Measurements from ENCODE around the gene CFAP126.

Gene CFAP126

DNA sequence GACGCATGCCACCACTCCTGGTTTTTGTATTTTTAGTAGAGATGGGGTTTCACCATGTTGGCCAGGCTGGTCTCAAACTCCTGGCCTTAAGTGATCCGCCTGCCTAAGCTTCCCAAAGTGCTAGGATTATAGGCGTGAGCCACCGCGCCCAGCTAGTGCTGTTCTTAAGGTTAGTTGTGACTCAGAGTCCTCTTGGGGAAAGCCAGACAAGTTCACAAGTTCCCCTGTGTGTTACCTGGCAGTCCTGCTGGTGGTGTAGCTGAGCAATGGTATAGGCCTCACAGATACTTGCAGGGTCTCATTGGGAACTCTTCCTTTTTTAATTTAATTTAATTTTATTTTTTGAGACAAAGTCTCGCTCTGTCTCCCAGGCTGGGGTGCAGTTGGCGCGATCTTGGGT, 10.6 kb downstream of the CFAP126 start:
- no peak overlapping the region for H3K4me3 ChIP-seq (replicated peaks; ENCODE audit: insufficient read depth, low read length)
- no peak for DNase-seq (ENCODE audit: low read depth in 1 of 2, low spot score in 1 of 2)
- H3K27me3 ChIP-seq (ENCODE audit: insufficient read depth, poor library complexity, severe bottlenecking): no peaks in the 10 kb centered on the region
- no peak overlapping the region for H3K27ac ChIP-seq (replicated peaks)
- TF ChIP-seq GABPA (IDR thresholded peaks at IDR 0.05; ENCODE audit: low read depth) (no peak), SPI1 (IDR thresholded peaks at IDR 0.05; ENCODE audit: borderline replicate concordance, low read depth) (no peak), POLR2AphosphoS5 (IDR thresholded peaks at IDR 0.05; ENCODE audit: low read depth) (no peak)
- TF ChIP-seq, protein P1, sequence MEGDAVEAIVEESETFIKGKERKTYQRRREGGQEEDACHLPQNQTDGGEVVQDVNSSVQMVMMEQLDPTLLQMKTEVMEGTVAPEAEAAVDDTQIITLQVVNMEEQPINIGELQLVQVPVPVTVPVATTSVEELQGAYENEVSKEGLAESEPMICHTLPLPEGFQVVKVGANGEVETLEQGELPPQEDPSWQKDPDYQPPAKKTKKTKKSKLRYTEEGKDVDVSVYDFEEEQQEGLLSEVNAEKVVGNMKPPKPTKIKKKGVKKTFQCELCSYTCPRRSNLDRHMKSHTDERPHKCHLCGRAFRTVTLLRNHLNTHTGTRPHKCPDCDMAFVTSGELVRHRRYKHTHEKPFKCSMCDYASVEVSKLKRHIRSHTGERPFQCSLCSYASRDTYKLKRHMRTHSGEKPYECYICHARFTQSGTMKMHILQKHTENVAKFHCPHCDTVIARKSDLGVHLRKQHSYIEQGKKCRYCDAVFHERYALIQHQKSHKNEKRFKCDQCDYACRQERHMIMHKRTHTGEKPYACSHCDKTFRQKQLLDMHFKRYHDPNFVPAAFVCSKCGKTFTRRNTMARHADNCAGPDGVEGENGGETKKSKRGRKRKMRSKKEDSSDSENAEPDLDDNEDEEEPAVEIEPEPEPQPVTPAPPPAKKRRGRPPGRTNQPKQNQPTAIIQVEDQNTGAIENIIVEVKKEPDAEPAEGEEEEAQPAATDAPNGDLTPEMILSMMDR (IDR thresholded peaks at IDR 0.05; ENCODE audit: insufficient read depth, low read length): no peak
- TF ChIP-seq, protein P2, sequence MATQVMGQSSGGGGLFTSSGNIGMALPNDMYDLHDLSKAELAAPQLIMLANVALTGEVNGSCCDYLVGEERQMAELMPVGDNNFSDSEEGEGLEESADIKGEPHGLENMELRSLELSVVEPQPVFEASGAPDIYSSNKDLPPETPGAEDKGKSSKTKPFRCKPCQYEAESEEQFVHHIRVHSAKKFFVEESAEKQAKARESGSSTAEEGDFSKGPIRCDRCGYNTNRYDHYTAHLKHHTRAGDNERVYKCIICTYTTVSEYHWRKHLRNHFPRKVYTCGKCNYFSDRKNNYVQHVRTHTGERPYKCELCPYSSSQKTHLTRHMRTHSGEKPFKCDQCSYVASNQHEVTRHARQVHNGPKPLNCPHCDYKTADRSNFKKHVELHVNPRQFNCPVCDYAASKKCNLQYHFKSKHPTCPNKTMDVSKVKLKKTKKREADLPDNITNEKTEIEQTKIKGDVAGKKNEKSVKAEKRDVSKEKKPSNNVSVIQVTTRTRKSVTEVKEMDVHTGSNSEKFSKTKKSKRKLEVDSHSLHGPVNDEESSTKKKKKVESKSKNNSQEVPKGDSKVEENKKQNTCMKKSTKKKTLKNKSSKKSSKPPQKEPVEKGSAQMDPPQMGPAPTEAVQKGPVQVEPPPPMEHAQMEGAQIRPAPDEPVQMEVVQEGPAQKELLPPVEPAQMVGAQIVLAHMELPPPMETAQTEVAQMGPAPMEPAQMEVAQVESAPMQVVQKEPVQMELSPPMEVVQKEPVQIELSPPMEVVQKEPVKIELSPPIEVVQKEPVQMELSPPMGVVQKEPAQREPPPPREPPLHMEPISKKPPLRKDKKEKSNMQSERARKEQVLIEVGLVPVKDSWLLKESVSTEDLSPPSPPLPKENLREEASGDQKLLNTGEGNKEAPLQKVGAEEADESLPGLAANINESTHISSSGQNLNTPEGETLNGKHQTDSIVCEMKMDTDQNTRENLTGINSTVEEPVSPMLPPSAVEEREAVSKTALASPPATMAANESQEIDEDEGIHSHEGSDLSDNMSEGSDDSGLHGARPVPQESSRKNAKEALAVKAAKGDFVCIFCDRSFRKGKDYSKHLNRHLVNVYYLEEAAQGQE (IDR thresholded peaks at IDR 0.05; ENCODE audit: insufficient replicate concordance, low read depth): no peak

DNA sequence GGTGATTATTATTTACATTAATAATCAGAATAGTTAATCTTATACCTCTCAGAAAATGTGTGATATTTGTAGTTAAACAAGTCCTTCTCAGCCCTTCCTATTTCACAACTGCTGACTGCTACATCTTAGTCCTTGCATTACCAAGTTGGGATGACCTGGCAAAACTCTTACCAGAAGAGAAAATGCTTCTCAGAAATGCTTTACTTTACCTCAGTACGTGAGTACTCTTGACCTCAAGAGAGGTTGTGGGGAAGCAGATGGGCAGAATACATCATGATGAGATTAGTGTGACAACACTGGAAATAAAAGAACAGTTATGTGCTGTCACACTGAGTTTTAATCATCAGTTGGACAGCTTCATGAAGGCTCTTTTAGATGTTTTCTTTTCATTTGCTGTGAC, 16.2 kb downstream of the CFAP126 start:
- Histone ChIP-seq H3K27me3 (ENCODE audit: insufficient read depth, poor library complexity, severe bottlenecking) (no peaks in the 10 kb centered on the region), H3K27ac (replicated peaks) (no peak overlapping the region), H3K4me3 (replicated peaks; ENCODE audit: insufficient read depth, low read length) (no peak overlapping the region)
- DNase-seq (ENCODE audit: low read depth in 1 of 2, low spot score in 1 of 2): peak in 1 of 2 experiments; percentile 16
- TF ChIP-seq GABPA (IDR thresholded peaks at IDR 0.05; ENCODE audit: low read depth) (no peak), SPI1 (IDR thresholded peaks at IDR 0.05; ENCODE audit: borderline replicate concordance, low read depth) (no peak), POLR2AphosphoS5 (IDR thresholded peaks at IDR 0.05; ENCODE audit: low read depth) (no peak)
- TF ChIP-seq, protein P2 (IDR thresholded peaks at IDR 0.05; ENCODE audit: insufficient replicate concordance, low read depth): no peak
- TF ChIP-seq, protein P1 (IDR thresholded peaks at IDR 0.05; ENCODE audit: insufficient read depth, low read length): no peak

DNA sequence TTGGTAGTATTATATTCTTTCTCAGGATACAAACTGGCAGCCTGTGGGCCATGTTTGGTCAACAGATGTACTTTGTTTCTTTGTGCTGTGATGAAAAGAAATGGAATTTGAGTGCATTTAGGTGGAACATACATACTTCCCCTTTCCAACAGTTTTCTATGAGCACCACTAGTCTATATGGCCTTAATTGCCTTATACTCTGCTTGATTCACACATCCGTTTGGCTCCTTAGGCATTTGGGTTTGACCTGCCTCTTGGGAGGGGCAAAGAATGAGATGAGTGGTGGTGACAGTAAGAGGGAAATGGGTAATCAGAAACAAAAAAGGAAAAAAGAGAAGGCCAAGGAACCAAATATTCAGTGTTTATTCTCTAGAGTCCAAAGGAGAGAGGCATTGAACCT, 17.0 kb downstream of the CFAP126 start:
- DNase-seq (ENCODE audit: low read depth in 1 of 2, low spot score in 1 of 2): no peak
- Histone ChIP-seq H3K27ac (replicated peaks) (no peak overlapping the region), H3K4me3 (replicated peaks; ENCODE audit: insufficient read depth, low read length) (no peak overlapping the region), H3K27me3 (ENCODE audit: insufficient read depth, poor library complexity, severe bottlenecking) (no peaks in the 10 kb centered on the region)
- TF ChIP-seq POLR2AphosphoS5 (IDR thresholded peaks at IDR 0.05; ENCODE audit: low read depth): no peak

DNA sequence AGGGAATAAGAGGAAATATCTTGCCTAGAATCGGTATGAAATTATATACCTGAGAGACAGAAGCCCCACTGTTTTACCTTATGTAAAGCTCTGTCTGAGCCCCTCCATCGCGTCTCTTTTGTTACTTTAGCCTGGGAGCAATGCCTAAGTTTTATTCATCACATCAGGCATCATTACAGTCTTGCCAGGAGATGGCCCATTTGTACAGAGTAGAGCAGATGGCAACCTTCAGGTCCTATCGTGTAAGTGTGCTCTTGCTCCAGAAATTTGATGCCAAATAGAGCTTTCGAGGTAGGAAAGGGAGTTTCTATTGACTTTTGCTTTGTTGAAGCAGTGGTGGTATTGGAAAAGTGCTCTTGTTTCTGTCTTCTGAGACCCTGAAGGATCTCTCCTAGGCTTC, 24.9 kb downstream of the CFAP126 start:
- no peak for DNase-seq (ENCODE audit: low read depth in 1 of 2, low spot score in 1 of 2)
- H3K27me3 ChIP-seq (ENCODE audit: insufficient read depth, poor library complexity, severe bottlenecking): no peaks in the 10 kb centered on the region
- no peak for TF ChIP-seq GABPA (IDR thresholded peaks at IDR 0.05; ENCODE audit: low read depth)
- TF ChIP-seq, protein P2 (IDR thresholded peaks at IDR 0.05; ENCODE audit: insufficient replicate concordance, low read depth): no peak
- TF ChIP-seq, protein P1 (IDR thresholded peaks at IDR 0.05; ENCODE audit: insufficient read depth, low read length): no peak
- no peak for TF ChIP-seq POLR2AphosphoS5 (IDR thresholded peaks at IDR 0.05; ENCODE audit: low read depth)
- TF ChIP-seq SPI1 (IDR thresholded peaks at IDR 0.05; ENCODE audit: borderline replicate concordance, low read depth): no peak
- no peak overlapping the region for H3K27ac ChIP-seq (replicated peaks)
- no peak overlapping the region for H3K4me3 ChIP-seq (replicated peaks; ENCODE audit: insufficient read depth, low read length)
